SK-N-SH treated with all-trans-retinoic acid at 6 μM for 48 hours (cell line): ENCODE measurements around the gene FBXO17.

Experiments
- ARNTL ChIP-seq: fragments of 450-650 bp; formaldehyde crosslinking; IDR thresholded peaks from 2 replicates; pipeline ENCODE4 v1.5.0; 2020; ENCODE audit warnings: low read depth, mild to moderate bottlenecking, moderate library complexity, borderline replicate concordance
- CSDC2 ChIP-seq: fragments of 250-450 bp; sonication (Bioruptor Pico); IDR thresholded peaks from 2 replicates; pipeline ENCODE4 v1.5.0; 2020; ENCODE audit warnings: mild to moderate bottlenecking, moderate library complexity
- ISL1 ChIP-seq: fragments of 250-450 bp; sonication (Bioruptor Pico); IDR thresholded peaks from 2 replicates; pipeline ENCODE4 v2.1.2; 2022; ENCODE audit warnings: mild to moderate bottlenecking, moderate library complexity
- RARB ChIP-seq: fragments of 250-450 bp; sonication (Bioruptor Pico); IDR thresholded peaks from 2 replicates; pipeline ENCODE4 v1.8.0; 2021; ENCODE audit warnings: mild to moderate bottlenecking, moderate library complexity
- SNAI2 ChIP-seq: fragments of 250-450 bp; sonication (Bioruptor Pico); IDR thresholded peaks from 2 replicates; pipeline ENCODE4 v1.5.0; 2020; ENCODE audit warnings: mild to moderate bottlenecking, moderate library complexity
- ZNF565 ChIP-seq: fragments of 450-650 bp; formaldehyde crosslinking; conservative IDR thresholded peaks from 2 replicates; pipeline ENCODE4 v1.5.0; 2020; ENCODE audit warnings: low read depth, mild to moderate bottlenecking, moderate library complexity
- TF ChIP-seq, protein P1 (sequence below): fragments of 250-450 bp; sonication (Bioruptor Pico); IDR thresholded peaks from 2 replicates; pipeline ENCODE4 v1.5.0; 2020; ENCODE audit warnings: mild to moderate bottlenecking, moderate library complexity
- TF ChIP-seq, protein P2 (sequence below): fragments of 250-450 bp; sonication (Bioruptor Pico); IDR thresholded peaks from 2 replicates; pipeline ENCODE4 v1.5.1; 2020; ENCODE audit warnings: low read depth, mild to moderate bottlenecking, moderate library complexity

DNA sequence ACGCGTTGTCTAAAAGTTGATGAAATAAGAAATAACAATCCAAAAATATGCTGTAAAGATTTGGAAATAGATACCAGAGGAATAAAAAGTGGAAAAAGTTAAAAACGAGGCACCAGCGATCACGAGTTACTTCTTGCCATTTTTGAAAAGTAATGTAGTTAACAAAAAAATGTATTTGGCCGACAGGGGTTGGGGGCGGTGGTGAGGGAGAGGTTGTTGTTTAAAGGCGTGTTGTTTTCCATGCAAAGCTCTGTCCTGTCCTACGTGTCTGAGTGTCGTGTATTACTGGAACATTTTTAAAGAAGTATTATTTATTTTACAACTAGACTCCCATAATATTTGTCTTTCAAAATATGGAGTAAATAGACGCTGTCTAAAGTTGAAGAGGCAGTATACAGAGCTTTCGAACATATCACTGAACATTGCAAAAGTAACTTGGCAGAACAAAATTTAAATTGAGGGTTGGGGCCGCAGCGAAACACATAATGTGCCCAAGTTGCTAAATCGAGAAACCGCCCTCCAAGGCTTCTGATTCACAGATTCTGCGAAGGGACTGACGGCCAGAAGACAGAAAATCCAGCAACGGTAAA is 823 bp downstream of the FBXO17 start:
- TF ChIP-seq, protein P1, sequence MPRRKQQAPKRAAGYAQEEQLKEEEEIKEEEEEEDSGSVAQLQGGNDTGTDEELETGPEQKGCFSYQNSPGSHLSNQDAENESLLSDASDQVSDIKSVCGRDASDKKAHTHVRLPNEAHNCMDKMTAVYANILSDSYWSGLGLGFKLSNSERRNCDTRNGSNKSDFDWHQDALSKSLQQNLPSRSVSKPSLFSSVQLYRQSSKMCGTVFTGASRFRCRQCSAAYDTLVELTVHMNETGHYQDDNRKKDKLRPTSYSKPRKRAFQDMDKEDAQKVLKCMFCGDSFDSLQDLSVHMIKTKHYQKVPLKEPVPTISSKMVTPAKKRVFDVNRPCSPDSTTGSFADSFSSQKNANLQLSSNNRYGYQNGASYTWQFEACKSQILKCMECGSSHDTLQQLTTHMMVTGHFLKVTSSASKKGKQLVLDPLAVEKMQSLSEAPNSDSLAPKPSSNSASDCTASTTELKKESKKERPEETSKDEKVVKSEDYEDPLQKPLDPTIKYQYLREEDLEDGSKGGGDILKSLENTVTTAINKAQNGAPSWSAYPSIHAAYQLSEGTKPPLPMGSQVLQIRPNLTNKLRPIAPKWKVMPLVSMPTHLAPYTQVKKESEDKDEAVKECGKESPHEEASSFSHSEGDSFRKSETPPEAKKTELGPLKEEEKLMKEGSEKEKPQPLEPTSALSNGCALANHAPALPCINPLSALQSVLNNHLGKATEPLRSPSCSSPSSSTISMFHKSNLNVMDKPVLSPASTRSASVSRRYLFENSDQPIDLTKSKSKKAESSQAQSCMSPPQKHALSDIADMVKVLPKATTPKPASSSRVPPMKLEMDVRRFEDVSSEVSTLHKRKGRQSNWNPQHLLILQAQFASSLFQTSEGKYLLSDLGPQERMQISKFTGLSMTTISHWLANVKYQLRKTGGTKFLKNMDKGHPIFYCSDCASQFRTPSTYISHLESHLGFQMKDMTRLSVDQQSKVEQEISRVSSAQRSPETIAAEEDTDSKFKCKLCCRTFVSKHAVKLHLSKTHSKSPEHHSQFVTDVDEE (CRISPR knock-in tag): no peak
- TF ChIP-seq CSDC2 (CRISPR knock-in tag): no peak
- TF ChIP-seq, protein P2, sequence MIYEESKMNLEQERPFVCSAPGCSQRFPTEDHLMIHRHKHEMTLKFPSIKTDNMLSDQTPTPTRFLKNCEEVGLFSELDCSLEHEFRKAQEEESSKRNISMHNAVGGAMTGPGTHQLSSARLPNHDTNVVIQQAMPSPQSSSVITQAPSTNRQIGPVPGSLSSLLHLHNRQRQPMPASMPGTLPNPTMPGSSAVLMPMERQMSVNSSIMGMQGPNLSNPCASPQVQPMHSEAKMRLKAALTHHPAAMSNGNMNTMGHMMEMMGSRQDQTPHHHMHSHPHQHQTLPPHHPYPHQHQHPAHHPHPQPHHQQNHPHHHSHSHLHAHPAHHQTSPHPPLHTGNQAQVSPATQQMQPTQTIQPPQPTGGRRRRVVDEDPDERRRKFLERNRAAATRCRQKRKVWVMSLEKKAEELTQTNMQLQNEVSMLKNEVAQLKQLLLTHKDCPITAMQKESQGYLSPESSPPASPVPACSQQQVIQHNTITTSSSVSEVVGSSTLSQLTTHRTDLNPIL: no peak
- no peak for TF ChIP-seq ZNF565
- TF ChIP-seq ISL1: no peak
- no peak for TF ChIP-seq SNAI2
- no peak for TF ChIP-seq ARNTL
- TF ChIP-seq RARB (CRISPR knock-in tag): no peak
